DMS 273 (cell line): Measurements from ENCODE around the gene SOX15.
"Not testable (repeated sequence)": the region's sequence is repeated elsewhere in the genome, so short reads cannot be mapped to it uniquely, and the experiment has no call there.

Experiments
- DNase-seq: peaks from one replicate; lab custom pipeline; 2025; ENCODE audit not compliant: unreplicated experiment; lab: John Stamatoyannopoulos, UW

SOX15 gene

DNA sequence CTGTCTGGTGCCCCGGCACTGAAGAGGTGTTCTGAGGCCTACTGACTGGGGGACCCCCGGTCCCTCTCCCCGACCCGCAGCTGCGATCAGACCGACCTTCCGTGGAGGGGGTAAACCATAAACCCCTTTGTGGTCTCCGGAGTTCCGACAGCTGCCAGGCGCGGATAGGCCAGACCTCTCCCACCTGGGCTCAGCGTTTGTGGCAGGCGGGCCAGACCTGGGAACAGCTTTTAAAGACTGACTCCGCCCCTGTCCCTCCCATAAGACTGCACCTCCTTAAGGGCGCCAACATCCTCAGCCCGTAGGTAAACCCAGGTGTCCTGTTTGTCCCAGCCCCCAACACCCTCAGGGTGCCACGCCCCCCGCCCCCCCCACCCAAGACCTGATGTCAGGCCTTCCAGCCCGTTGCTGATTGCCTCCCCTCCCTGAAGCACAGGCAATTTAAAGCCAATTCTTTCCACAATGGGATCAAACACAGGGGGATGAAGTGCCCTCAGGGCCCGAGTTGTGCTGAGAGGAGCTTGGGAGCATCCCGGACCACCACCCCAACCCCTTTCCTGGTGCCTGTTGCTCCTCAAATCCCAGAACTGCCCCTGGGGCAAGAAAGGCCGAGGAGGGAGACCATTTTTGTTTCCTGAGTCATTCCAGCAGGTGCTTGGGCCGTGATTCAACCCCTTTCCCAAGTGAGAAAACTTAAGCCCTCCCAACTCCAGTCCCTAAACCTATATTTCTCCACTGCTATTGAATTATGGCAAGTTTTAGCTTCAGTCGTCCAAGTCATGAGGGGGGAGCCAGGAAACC lies at the start of gene SOX15:
Gene SOX15, minus strand, starts transcription at position 204 of the 801 bp plus-strand sequence. CDS start 418 bp downstream, outside the sequence.
- no peak for DNase-seq

DNA sequence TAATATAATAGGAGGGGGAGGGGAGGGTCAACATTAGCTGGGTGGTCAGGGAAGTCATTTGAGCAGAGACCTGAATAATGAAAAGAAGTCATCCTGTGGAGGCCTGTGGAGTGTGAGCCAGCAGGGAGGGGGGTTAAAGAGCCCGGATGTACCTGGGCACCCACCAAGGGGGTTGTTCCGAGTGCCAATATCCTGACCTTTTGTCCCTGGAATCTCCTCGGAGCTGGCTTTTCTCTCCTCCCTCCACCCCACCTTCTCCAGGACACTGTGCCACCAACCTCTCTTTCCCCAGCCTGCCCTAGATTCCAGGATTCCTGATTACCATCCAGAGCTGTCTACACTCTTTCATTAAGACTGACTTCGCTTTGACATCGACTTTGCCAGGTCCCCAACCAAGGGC lies 46.3 kb upstream of the SOX15 start:
- no peak for DNase-seq

DNA sequence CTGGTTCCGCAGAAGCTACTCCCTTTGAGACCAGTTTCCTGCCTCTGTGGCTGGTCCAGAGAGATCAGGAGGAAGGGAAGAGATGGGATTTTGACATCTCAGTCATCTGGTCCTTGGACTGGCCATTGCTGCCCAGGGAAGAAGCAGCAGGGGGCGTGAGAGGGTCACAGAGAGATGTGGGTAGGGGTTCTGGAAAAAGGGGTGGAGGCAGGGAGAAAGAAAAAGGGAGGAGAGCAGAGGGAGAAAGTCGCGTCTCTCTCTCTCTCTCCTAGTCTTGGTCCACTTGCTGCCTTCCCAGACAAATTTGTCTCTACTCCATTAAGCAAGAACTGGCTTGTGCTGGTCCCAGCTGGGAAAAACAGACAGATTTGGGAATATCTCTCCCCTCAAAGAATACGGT lies 44.5 kb upstream of the SOX15 start:
- DNase-seq = peak; percentile 74

DNA sequence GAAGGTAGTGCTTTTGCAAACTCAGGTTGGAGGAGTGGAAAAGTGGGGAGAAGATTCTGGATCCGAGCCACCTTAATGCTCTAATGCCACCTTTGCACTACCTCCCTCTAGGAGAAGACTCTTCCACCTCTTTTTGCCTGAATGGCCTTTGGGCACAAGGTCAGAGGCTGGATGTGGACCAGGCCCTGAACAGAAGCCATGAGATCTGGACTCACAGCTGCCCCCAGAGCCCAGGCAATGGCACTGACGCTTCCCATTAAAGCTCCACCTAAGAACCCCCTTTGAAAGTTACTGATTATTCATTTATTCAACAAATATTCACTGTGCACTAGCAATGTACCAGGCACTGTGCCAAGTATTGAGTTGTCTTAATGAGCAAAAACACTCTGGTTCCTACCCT lies 43.2 kb upstream of the SOX15 start:
- DNase-seq = no peak

DNA sequence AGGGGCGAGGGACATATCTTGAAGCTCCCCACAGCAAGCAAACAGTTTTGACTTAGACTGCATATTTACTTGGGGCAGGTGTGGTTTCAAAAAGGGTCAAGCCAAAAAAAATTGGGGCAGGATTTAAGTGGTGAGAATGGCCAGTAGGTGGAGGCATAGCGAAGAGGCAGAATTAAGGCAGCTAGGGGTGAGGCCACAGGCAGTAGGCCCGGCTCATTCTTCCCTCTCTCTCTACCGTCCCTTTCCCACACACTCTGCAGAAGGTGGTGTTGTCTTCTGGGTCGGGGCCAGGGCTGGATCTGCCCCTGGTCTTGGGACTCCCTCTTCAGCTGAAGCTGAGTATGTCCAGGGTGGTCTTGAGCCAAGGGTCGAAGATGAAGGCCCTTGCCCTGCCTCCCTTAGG lies 42.6 kb upstream of the SOX15 start:
- DNase-seq = peak; percentile 63

DNA sequence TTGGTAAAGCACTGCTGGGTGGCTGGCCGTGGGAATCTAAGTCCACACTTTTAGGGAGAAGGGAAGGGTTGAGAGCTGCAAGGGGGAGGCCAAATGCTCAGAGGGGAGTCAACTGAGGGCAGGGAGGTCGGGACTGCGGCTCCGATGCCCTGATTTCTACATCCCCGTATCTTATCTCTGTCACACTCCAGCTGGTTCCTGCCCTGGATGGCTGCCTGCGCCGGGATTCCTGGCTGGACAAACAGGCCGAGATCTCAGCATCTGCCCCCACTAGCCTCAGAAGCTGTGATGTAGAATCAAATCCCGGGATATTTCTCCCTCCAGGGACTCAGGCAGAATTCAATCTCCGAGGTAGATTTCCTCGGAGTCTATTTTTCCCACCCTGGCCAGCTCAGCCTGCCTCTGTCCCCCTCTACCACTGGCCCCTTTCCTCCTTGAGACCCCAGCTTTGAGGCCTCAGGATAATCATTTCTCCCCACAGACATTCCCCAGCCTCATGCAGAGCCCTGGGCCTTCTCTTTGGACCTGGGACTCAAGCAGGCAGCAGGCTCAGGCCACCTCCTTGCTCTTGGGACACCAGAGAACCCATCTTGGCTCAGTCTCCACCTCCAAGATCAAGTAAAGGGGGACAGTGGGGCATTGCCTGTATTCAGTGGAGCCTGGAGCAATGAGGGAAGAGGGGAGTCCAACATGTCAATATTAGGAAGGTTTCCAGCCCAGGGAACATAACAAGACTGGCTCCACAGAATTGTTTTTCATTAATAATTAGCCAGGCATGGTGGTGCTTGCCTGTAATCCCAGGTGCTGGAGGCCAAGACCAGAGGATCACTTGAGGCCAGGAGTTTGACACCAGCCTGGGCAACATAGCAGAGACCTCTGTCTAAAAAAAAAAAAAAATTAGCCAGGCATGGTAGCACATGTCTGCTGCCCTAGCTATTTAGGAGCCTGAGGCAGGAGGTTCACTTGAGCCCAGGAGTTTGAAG lies 41.8 kb upstream of the SOX15 start:
- no peak for DNase-seq

DNA sequence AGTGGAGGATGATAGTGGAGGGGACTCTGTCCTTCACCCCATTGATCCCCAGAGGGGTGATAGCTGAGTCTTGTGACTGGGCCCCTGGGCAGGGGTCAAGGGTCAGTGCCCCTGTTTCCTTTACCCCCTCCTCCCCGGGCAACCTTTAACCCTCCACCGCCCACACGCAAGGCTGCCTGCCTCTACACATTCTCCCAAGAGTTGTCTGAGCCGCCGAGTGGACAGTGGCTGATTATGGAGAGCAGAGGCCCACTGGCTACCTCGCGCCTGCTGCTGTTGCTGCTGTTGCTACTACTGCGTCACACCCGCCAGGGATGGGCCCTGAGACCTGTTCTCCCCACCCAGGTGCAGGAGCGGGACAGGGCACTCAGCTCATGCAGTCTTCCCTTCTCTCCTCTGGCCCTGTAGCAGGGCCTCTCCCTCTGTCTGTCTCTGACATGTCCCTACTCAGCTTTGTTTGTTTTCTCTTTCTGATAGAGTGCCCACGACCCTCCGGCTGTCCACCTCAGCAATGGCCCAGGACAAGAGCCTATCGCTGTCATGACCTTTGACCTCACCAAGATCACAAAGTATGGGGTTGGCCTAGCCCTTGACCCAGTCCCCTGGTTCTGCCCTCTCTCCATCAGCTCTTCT lies 40.2 kb upstream of the SOX15 start, which contains the start of gene SHBG:
Gene SHBG, plus strand, starts transcription at position 197 of the 633 bp plus-strand sequence. Its CDS starts 38 bp downstream, at position 235.
- no peak for DNase-seq

DNA sequence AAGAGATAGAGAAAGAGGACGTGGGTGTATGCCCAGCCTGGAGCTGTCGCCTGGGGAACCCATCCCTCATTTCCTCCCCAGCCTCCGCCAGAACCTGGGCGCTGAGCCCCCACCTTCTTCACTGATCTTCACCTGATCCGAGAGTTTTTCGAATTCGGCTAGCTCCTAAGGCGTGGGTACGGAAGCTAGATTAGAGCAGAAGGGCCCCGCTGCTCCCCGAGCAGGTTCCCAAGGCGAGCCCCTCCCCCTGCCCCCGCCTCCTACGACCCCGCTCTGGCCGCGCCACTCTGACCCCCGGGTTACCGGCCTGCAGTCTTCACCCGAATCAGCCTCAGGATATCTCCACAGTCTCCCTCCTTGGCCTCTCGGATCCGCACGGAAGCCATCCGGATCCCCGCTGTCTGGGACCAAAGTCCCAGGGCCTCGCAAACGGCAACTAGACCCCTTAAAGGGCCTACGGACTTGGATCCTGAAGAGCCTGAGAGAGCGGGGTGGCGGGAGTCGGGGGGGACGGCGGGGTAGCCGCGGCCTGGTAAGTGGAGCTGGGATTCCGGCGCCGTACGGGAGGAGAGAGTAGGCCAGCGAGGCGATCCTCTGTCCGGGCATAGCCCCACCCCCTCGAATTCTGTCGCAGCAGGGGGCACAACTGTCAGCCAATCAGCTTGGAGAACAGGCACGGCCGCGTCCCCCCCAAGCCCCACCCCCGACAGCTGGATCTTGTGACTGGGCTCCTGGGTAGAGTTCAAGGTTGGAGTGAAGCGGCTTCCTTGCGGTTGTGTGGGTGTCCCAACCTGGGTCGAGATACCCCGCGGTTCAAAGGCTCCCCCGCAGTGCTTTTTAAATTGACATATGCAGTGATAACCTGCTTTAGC lies 37.6 kb upstream of the SOX15 start, which contains the start of gene SAT2:
Gene SAT2, minus strand, starts transcription at position 572 of the 872 bp plus-strand sequence. Its CDS starts 186 bp downstream, at position 386.
- DNase-seq = peak; percentile 94

DNA sequence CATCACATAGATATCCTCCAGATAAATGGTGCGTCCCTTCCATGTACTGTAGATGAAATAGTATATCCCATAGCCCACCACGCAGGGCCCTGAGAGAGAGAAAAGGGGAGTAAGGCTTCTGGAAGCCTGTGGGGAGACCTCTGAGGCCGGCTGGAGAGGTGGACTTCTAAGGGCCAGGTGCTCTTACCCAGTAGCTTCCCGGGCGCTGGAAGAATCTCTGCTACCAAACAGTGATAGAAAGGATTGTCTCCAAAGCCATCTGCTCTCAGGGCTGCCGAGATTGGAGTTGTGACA lies 37.0 kb upstream of the SOX15 start:
- DNase-seq = peak; percentile 60

DNA sequence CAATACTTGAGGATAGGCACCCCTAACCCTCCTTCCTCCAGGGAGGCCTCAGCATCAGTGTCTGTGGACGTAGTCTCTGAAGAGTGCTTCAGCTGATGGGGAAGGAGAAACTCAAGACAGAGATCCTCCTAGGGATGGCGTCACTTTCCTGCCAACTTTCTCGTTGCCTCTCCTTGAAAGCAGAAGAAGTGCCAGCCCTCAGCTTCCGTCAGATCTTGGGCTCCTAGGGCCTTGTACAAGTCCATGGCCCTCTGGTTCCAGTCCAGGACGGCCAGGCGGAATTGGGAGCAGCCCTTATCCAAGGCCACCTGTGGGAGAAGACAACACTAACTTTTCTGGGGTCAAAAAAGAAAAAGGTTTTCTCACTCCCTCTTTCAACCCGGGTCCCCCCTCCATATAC lies 36.4 kb upstream of the SOX15 start:
- no peak for DNase-seq

DNA sequence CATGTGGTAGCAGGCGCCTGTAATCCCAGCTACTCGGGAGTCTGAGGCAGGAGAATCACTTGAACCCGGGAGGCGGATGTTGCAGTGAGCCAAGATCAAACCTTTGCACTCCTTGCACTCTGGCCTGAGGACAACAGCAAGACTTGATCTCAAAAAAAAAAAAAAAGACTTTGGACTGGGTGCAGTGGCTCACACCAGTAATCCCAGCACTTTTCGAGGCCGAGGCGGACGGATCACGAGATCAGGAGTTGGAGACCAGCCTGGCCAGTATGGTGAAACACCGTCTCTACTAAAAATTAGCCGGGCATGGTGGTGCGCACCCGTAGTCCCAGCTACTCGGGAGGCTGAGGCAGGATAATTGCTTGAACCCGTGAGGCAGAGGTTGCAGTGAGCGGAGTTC lies 35.9 kb upstream of the SOX15 start:
- not testable (repeated sequence) for DNase-seq

DNA sequence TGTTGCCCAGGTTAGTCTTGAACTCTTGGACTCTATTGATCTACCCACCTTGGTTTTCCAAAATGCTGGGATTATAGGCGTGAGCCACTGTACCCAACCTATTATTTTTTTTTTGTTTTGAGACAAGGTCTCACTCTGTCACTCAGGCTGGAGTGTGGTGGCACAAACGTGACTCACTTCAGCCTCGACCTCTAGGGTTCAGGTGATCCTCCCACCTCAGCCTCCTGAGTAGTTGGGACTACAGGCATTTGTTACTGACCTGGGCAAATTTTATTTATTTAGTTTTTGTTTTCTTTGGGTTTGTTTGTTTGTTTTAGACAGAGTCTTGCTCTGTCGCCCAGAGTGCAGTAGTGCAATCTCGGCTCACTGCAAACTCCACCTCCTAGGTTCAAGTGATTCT lies 33.8 kb upstream of the SOX15 start:
- no peak for DNase-seq

DNA sequence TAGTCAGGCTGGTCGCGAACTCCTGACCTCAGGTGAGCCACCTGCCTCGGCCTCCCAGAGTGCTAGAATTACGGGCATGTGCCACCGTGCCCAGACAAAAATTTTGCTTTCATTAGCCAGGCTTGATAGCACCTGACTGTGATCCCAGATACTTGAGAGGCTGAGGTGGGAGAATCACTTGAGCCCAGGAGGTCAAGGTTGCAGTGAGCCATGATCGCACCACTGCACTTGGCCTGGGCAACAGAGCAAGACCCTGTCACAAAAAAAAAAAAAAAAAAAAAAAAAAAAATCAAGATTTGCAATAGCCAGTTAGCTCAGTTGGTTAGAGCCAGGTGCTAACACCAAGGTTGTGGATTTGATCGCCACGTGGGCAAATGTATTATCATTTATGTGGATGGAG lies 30.9 kb upstream of the SOX15 start:
- DNase-seq = no peak

DNA sequence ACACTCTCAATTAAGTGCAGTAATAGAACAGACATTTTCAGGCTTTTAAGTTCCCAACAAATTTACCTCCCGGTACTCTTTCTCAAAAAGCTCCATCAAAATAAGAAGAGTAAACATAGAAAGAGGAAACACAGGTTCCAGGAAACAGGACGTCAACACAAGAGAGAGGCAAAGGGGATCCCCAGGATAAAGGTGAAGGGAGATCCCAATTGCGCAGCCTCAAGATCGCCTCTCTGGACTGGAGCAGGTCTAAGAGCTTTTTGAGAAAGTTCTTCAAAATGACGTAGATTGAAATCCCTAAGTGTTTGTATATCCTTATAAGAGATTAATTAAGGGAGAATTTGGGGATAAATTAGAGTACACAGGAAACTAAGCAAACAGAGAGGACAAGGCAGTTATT lies 28.7 kb upstream of the SOX15 start:
- no peak for DNase-seq

DNA sequence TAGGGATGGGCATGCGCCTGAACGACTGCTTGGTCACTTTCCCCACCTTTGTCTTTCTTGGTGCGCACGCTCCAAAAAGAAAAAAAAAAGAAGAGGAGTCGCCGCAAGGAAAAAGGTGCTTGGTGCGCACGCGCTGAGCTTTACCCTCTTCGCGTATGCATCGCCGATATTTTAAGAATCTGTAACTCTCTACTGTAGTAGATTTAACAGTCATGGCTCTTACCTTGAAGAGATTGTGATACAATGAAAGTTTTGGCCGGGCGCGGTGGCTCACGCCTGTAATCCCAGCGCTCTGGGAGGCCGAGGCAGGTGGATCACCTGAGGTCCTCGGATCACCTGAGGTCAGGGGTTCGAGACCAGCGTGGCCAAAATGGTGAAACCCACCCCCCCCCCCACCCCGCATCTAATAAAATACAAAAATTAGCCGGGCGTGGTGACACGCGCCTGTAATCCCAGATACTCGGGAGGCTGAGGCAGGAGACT lies 25.4 kb upstream of the SOX15 start:
- DNase-seq = no peak

DNA sequence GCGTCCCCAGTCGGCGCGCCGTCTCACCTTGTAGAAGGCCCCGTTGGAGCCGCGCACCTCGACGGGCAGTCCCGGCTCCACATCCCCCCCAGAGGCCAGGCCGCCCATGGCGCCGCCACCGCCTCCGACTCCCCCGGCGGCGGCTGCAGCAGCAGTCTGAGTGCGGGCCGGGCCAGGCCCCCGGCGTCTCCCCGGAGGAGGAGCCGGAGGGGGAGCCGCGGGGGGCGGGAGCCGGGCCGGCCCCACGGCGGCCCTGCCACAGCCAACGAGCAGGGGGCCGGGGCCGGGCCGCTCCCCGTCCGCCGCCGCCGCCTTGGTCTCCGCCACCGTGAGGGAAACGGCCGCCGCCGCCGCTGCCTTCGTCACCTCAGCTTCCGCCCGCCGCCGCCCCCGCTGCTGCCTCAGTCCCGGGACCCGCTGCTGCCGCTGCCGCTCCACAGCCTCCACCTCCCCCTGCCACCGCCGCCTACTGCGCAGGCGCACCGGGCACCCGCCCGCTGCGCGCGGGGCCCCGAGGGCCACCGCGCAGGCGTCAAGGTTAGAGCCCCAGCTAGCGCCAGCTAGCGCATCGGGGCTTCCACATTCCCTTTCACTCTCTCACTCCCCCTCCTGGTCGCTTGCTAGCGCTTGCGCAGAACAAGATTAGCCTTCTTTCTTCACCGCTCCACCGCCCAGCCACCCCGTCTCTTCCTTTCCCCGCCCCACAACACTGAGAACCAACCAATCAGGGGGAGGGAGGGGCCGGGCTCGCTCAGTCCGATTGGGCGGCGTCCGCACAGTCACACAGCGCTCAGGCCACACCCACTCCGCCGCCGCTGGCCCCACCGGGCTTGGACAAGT lies 24.8 kb upstream of the SOX15 start, which contains the start of gene FXR2:
Gene FXR2, minus strand, starts transcription at position 473 of the 840 bp plus-strand sequence. Its CDS starts 365 bp downstream, at position 108.
- DNase-seq = peak; percentile 99

DNA sequence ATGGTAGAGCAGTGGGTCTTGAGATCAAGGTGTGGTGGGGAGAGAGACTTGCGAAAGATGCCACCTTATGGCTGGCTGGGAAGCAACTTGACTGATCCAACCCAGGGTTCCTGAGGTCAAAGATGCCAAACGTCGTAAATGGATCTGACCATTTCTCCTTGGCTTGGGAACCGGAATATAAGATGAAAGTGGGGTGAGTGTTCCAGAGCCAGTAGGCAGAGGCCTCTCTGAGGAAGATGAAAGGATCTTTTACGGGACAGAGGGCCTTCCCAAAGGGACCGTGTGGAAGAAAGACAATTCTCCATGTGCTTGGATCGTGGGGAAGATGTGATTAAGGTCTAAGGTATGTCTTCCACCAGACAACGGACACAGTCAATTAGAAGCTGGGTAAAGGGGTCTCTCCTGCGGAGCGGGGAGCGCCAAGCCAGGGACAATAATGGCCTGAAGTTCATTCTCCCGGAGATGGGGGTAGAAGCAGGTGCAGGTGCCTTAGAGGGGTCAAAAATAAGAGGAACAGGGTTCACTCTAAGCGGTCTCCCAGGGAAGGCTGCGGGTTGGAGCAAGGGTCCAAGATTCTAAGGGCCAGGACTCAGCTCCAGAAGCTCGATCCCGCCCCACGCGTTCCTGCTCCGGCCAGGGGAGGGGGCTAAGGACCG lies 24.0 kb upstream of the SOX15 start:
- DNase-seq = peak; percentile 40

DNA sequence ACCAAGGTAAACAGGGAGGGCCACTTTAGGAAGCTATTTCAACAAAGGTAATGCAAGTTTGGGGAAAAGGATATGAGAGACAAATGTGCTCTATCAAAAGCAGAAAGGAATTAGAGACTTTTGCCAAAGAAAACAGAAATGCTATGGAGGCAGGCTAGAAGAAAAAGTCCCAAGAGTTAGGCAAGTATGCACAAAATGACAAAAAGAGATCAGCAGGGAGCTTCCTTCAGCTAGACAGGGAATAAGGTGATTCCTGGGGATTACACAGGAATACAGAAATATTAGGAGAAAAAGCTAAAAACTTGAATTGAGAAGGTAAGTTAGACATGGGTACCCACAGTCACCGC lies 22.4 kb upstream of the SOX15 start:
- no peak for DNase-seq
